Lung (tissue), 12 donors: ENCODE data around the gene COCH. TPM values are rescaled to one million over a fixed set of nuclear protein-coding genes. Genes with fewer than 3 reads are reported as not detected.

Source experiments
- ATAC-seq: fragments of 200-7000 bp; cut with Tn5 transposase; one replicate; pipeline ENCODE4 v1.9.1; 2020; ENCODE audit warnings: moderate number of reproducible peaks; ENCODE audit not compliant: insufficient read depth, low FRiP score
- DNase-seq, 3 donors: peaks; one replicate each; pipeline ENCODE4 v3.0.0-alpha.2; 2013 to 2017
- H3K27ac ChIP-seq, 2 donors: one replicate each; pipeline ENCODE4 v1.5.1; 2013; ENCODE audit warnings: mild to moderate bottlenecking in 2 of 2, moderate library complexity in 2 of 2, control low read depth in 1 of 2, inconsistent platforms in 1 of 2, low read depth in 1 of 2, low read length in 1 of 2
- H3K27me3 ChIP-seq, 3 donors: one replicate each; pipeline ENCODE4 v1.5.1; 2013; ENCODE audit warnings: low read length in 2 of 3; ENCODE audit not compliant: control insufficient read depth in 3 of 3, insufficient read depth in 3 of 3
- H3K36me3 ChIP-seq, 4 donors: one replicate each; pipeline ENCODE4 v1.5.1; 2013; ENCODE audit warnings: low read length in 4 of 4, mild to moderate bottlenecking in 1 of 4, moderate library complexity in 1 of 4; ENCODE audit not compliant: control insufficient read depth in 4 of 4, insufficient read depth in 4 of 4
- H3K4me1 ChIP-seq, 5 donors: one replicate each; pipeline ENCODE4 v1.5.1; 2013; ENCODE audit warnings: low read length in 5 of 5, mild to moderate bottlenecking in 2 of 5, moderate library complexity in 1 of 5; ENCODE audit not compliant: control insufficient read depth in 5 of 5, insufficient read depth in 5 of 5
- H3K4me3 ChIP-seq: one replicate; pipeline ENCODE4 v1.5.1; 2013; ENCODE audit warnings: mild to moderate bottlenecking, control low read depth, moderate library complexity
- H3K9ac ChIP-seq, 2 donors: one replicate each; pipeline ENCODE4 v1.5.1; 2013; ENCODE audit warnings: low read length in 2 of 2, control low read depth in 1 of 2; ENCODE audit not compliant: insufficient read depth in 1 of 2
- H3K9me3 ChIP-seq, 4 donors: one replicate each; pipeline ENCODE4 v1.5.1; 2013; ENCODE audit warnings: low read length in 3 of 4, mild to moderate bottlenecking in 1 of 4, moderate library complexity in 1 of 4; ENCODE audit not compliant: control insufficient read depth in 4 of 4, insufficient read depth in 3 of 4
- WGBS, 2 donors: extraction: QIAGEN DNeasy Blood & Tissue Kit; methylation state at CpG; one replicate each; pipeline ENCODE4 v1.1.7; 2013; 5-methylcytosine and 5-hydroxymethylcytosine counted together
- polyA plus RNA-seq, 2 donors: library from polyadenylated mRNA; stranded (reverse); fragments of 200-250 nt; gene quantifications; one replicate each; pipeline ENCODE4 v1.2.1, GENCODE V29; 2013
- total RNA-seq, 2 donors: library from RNA; depleted of rRNA in 1 of 2; stranded (reverse); fragments of >200 nt in 1 of 2; gene quantifications; one replicate each; pipeline ENCODE4 v1.2.1, GENCODE V29; 2014 to 2021
- TF ChIP-seq, protein P1 (sequence below): IDR thresholded peaks from 2 replicates; pipeline ENCODE4 v1.5.1; 2012; ENCODE audit warnings: mild to moderate bottlenecking; ENCODE audit errors: control extremely low read depth, extremely low read depth
- donor health status: control.
- donor health status: control.
- donor health status: Bipolar disorder and iron deficiency.
- donor health status: healthy.
- donor health status: DM: yes; HTN: yes; CAD: no.

The COCH gene
- total and polyA plus RNA-seq, 4 donors, result 0.06 to 0.71 (median 0.31) TPM

DNA sequence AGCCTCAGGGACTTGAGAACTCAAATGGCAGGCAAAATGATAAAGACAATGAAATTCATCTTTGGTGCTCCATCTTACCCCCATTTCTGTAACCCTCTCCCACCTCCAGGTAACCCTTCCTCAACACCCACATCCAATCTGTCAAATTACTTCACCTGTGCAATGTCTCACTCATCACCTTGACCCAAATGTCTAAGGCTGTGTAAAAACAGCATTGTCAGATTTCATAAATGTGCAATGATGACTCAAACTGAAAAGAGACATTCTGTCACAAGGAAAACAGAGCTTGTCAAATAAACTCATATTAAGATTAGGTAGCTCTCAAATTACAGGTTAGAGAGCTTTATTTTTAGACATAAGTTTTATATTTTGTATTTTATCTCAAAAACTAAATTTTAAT, 19.9 kb upstream of the COCH start:
- Histone ChIP-seq H3K27ac (no peak overlapping the region), H3K4me3 (no peak overlapping the region), H3K36me3 (no peaks in the 10 kb centered on the region), H3K9ac (no peak overlapping the region), H3K9me3 (no peaks in the 10 kb centered on the region), H3K4me1 (no peaks in the 10 kb centered on the region), H3K27me3 (no peaks in the 10 kb centered on the region)
- TF ChIP-seq, protein P1, sequence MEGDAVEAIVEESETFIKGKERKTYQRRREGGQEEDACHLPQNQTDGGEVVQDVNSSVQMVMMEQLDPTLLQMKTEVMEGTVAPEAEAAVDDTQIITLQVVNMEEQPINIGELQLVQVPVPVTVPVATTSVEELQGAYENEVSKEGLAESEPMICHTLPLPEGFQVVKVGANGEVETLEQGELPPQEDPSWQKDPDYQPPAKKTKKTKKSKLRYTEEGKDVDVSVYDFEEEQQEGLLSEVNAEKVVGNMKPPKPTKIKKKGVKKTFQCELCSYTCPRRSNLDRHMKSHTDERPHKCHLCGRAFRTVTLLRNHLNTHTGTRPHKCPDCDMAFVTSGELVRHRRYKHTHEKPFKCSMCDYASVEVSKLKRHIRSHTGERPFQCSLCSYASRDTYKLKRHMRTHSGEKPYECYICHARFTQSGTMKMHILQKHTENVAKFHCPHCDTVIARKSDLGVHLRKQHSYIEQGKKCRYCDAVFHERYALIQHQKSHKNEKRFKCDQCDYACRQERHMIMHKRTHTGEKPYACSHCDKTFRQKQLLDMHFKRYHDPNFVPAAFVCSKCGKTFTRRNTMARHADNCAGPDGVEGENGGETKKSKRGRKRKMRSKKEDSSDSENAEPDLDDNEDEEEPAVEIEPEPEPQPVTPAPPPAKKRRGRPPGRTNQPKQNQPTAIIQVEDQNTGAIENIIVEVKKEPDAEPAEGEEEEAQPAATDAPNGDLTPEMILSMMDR, result no peak
- ATAC-seq (no peak), DNase-seq (no peak)

DNA sequence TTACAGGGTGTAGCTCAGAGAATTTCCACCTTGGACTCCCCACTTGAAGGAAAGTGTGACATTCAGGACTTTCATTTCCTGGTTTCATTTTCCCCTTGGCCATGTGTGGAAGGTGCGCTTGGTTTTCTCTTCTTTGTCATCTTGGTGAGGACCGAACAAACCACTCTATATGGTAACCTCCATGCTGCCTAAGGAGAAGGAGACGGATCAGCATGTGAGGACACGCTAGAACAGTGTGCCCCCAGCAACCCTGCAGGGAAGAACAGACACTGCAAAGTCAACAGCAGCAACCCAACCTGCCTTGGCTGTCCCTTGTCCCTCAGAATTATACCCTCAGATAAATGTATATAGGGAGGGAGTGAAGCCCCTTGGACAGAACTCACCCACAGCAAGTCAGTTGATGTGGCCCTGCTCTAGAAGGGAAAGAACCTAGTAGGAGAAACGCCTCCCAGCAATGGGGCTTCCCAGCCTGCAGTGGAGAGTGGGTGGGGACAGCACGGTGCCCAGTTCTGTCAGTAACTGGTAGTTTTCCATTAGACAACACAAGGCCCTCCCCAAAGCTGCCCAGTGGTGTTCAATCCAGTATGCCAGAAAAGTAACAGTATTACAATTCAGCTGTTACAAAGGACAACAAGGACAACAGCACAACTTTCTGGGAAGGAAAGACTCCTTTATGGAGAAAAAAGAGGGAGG, 18.9 kb upstream of the COCH start:
- Histone ChIP-seq H3K9me3 (no peaks in the 10 kb centered on the region), H3K27ac (no peak overlapping the region), H3K27me3 (peaks cover 0 to 4% (median 0%) of the 10 kb centered on the region in 3 donors), H3K9ac (no peak overlapping the region), H3K36me3 (no peaks in the 10 kb centered on the region), H3K4me3 (no peak overlapping the region), H3K4me1 (no peaks in the 10 kb centered on the region)
- TF ChIP-seq, protein P1, result no peak
- no peak for DNase-seq
- WGBS, 2 donors, result 84 to 90% methylated on average over 6 of the region's 6 CpGs
- ATAC-seq, result no peak

DNA sequence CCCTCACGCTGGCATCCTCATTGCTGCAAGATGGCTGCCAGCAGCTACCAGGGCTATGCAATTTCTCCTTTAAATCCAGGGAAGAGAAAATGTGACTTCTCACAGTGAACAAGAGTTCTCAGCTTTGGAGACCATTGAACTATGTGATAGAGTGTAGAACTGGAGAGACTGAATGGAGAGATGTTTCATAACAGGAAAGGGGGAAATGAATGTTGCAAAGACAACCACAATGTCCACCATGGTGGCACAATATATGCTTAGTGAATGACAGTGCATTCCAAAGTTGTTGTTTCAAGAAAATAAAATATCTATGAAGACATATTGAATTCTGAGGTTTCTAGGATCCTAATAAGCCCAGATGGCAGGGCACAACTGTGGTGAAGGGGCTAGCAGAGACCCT, 13.2 kb upstream of the COCH start:
- DNase-seq (no peak), ATAC-seq (no peak)
- H3K9me3 ChIP-seq, result no peaks in the 10 kb centered on the region
- H3K9ac ChIP-seq, result no peak overlapping the region
- WGBS, 2 donors, result 56 to 82% methylated on average over 1 of the region's 1 CpG
- H3K27me3 ChIP-seq, result peaks cover 0 to 4% (median 0%) of the 10 kb centered on the region in 3 donors
- no peaks in the 10 kb centered on the region for H3K4me1 ChIP-seq
- no peaks in the 10 kb centered on the region for H3K36me3 ChIP-seq
- no peak overlapping the region for H3K27ac ChIP-seq
- TF ChIP-seq, protein P1, result no peak
- no peak overlapping the region for H3K4me3 ChIP-seq

DNA sequence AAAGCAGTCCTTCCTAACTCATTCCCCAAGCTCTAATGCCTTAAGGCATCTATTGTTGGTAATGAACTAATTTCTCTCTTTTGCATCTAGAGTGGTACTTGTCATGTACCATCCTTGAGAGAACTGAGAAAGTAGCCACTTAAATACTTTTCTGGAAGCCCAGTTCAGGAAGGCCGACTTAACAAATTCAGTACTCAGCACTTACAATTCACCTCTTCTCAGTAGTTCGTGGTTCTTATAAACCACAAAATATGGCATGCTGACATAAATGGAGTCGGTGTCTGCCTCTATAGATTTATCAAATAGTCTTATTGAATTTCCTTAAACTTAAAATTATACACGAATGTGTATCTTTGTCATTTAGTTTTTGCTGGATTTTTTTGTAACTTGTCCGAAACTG, 9.4 kb upstream of the COCH start:
- Histone ChIP-seq H3K4me3 (no peak overlapping the region), H3K36me3 (no peaks in the 10 kb centered on the region), H3K9me3 (no peaks in the 10 kb centered on the region), H3K9ac (no peak overlapping the region), H3K27me3 (peaks cover 0 to 4% (median 0%) of the 10 kb centered on the region in 3 donors), H3K27ac (no peak overlapping the region), H3K4me1 (no peaks in the 10 kb centered on the region)
- ATAC-seq (no peak), DNase-seq (no peak)
- TF ChIP-seq, protein P1, result no peak
- WGBS, 2 donors, result 58 to 68% methylated on average over 5 of the region's 5 CpGs
